D721Med (cell line): Measurements from ENCODE around the gene MARVELD1.

ENCODE experiments used
- DNase-seq: peaks from one replicate; pipeline ENCODE4 v3.0.0; 2011; ENCODE audit warnings: low spot score; ENCODE audit not compliant: insufficient read length
- FAIRE-seq: peaks from 2 replicates; lab custom pipeline; 2011; peaks lifted over from hg19 to GRCh38; lab: Jason Lieb, UNC
- CTCF ChIP-seq: IDR thresholded peaks from 2 replicates; pipeline ENCODE4 v1.5.1; 2012; ENCODE audit warnings: mild to moderate bottlenecking, control low read depth; ENCODE audit not compliant: insufficient read depth; ENCODE audit errors: missing control alignments

MARVELD1 gene

DNA sequence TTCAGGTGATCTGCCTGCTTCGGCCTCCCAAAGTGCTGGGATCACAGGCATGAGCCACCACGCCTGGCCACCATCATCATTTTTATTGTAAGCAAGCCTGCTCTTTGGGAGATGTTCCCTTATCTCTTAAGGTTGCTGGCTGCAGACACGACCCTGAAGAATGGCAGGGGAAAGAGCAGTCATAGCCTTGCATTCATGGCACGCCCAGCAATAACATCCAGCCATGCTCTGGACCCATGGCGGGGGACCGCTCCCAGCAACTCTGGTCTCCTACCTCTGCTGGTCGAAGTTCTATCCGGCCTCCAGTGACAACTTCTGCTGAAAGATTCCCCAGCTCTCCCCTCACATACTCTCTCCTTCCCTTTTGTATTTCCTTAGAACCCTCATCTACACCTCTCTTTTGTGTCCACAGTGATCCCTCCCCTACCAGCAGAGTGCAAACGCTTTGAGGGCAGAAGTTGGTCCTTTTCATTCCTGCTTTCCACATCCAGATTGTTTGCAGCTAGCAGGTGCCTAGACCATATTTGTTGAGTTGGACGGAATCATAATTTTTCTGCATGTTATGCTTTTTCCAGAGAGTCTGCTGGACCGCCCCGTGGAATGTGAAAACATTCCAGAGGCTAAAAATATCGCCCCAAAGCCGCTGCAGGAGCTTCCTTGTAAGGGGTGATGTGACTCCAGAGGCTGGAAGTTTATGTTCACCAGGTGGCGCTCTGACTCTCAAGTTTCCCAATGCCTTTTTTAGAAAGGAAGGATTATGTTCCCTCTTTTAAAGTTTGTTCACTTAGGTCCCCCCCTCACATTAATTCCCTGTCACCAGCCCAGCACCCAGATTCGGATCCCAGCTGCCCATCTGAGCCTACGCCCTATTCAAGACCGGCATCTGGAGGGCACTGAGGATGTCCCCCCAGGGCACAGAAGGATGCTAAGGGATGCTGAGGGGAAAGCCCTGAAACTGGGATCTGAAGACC lies 4.3 kb upstream of the MARVELD1 start:
- peak; percentile 64 for TF ChIP-seq CTCF
- DNase-seq: no peak
- FAIRE-seq: no peak

DNA sequence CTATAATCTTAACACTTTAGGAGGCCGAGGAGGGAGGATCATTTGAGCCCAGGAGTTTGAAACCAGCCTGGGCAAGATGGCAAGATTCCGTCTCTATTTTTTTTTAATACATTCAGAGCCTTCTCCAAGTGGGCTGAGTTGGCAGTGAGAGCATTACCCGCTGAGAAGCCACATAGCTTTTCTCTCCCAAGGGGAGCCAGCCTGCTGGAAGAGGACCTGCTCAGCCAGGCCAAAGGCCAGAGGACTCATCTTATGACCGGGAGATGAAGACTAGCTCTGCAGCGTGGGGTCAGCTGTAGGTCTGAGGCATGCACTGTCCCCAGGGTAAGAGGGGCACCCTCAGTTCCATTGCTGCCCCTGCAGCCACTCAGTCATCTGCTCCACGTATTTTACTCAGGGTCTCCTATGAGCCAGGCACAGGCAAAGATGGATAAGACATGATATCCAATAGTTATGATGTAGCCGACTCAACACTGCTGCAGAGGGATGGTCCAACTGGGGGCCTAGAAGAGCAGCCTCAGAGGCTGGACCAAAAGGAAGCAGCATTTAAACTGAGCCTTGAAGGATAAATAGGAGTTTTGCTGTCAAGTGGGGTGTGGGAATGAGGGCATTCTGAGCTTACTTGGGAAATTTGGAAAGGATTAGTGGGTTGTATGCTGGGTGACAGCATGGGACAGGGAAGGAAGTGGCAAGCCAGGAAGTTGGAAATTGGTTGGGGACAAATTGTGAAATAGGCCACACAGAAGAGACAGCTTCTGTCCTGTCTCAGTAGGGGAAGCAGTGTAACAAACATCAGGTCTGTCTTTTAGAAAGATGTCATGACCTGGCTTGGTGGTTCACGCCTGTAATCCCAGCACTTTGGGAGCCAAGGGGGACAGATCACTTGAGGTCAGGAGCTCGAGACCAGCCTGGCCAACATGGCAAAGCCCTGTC lies 1.6 kb upstream of the MARVELD1 start:
- no peak for FAIRE-seq
- no peak for TF ChIP-seq CTCF
- no peak for DNase-seq

DNA sequence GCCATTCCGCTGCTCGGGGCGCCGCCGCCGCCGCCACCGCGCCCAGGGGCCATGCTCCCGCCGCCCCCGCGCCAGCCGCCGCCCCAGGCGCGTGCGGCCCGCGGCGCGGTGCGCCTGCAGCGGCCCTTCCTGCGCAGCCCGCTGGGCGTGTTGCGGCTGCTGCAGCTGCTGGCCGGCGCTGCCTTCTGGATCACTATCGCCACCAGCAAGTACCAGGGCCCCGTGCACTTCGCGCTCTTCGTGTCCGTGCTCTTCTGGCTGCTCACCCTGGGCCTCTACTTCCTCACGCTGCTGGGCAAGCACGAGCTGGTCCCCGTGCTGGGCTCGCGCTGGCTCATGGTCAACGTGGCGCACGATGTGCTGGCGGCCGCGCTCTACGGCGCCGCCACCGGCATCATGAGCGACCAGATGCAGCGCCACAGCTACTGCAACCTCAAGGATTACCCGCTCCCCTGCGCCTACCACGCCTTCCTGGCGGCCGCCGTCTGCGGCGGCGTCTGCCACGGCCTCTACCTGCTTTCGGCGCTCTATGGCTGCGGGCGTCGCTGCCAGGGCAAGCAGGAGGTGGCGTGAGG lies 383 bp downstream of the MARVELD1 start:
- DNase-seq (peak; percentile 82), FAIRE-seq (no peak)
- TF ChIP-seq CTCF: peak; percentile 24

DNA sequence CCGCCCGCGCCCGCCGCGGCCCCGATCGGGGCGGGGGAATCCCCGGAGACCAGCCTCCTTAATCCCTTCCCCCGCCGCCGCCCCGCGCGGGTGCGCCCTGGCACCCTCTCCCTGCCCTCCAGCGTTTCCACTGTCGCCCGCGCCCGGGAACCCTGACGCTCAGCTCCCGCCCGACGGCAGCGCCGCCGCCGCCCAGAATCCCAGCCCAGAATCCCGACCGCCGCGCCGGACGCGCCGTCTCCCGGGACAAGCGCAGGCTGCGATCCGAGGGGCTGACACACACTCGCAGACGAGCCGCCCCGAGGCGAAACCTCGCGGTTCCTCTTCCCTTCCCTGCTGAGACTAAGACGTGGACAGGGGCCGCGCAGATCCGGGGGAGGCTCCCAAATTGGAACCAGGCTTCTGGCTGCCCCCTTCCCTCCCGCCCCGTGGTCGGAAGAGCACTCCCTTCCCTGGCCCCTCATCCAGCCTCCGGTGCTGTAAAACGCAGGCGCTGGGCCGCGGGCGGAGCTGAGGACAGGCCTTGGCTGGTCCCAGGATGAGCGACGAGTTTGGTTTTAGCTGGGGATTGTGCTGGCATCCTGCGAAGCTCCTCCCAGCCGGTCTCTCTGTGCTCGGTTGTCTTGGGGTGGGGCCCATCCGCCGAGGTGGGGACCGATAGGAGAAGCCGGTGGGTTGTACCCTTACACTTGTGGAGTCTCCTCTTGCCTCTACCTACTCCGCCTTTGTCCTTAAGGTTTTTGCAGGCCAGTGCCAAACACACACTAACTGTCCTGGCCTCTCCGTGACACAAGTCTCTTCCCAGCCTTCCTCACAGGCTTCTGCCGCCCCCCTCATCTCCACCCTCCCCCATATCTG lies 1.1 kb downstream of the MARVELD1 start:
- no peak for TF ChIP-seq CTCF
- DNase-seq (peak; percentile 78), FAIRE-seq (no peak)

DNA sequence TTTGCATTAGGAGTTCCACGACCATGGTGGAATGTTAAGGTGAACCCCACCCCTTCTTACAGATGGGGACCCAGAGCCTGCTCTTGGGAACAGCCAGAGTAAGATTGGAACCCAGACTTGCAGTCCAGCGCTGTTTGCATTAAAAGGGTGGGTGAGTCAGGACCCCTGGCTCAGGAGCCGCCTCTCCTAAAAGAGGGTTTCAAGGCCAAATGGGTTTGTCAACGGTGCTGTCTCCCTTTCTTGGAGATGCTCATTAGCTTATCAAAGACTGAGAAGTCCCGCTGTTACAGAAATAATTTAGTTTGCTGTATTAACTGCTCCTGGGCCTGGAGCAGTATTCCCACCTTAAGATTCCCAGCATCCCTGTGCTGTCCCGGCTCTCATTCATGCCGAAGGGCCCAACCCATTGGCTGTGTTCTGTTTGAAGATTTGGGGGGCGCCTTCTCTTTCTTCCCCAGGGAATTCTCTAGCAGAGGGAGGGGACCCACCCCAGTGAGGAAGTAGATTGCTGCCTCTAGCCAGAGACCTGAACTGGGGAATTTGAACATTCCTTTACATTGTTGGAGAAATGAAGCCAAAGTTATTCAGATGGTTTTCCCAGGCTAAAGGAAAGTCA lies 1.8 kb downstream of the MARVELD1 start:
- DNase-seq (no peak), FAIRE-seq (no peak)
- no peak for TF ChIP-seq CTCF

GRCh38 chr10:97717627-97718026 lies 4.1 kb downstream of the MARVELD1 start:
- no peak for FAIRE-seq
- TF ChIP-seq CTCF: no peak

More at GRCh38 chr10:97717627-97718026, 4.1 kb downstream of the MARVELD1 start:
- DNase-seq: no peak
